H1 (cell line): ENCODE measurements around the gene HTR6. TPM values are rescaled to one million over a fixed set of nuclear protein-coding genes. Genes with fewer than 3 reads are reported as not detected.

ENCODE experiments used
- CTCF ChIA-PET: fragments of 300-600 bp; sonication (Branson Sonifier 250); formaldehyde crosslinking; loops from one replicate; lab custom pipeline; 2021; ENCODE audit not compliant: partially characterized antibody; lab: Charles Lee
- POLR2A ChIA-PET: fragments of 300-600 bp; sonication (Branson Sonifier 250); formaldehyde crosslinking; loops from one replicate; lab custom pipeline; 2021; ENCODE audit warnings: inconsistent platforms; ENCODE audit not compliant: partially characterized antibody; lab: Charles Lee
- DNase-seq, 2 experiments: peaks; one replicate each; pipeline versions ENCODE4 v3.0.0 to v3.0.0-alpha.2; 2010 to 2022; ENCODE audit warnings: low spot score in 2 of 2, low read depth in 1 of 2, mixed read lengths in 1 of 2
- FAIRE-seq: peaks from 2 replicates; lab custom pipeline; 2011; peaks lifted over from hg19 to GRCh38; lab: Jason Lieb, UNC
- H2AFZ ChIP-seq: 2 replicates; pipeline ENCODE4 v1.8.1; 2012; ENCODE audit warnings: low read length, inconsistent platforms
- H2AK5ac ChIP-seq: 2 replicates; pipeline ENCODE4 v1.6.1; 2013; ENCODE audit warnings: low read depth, low read length
- H2BK120ac ChIP-seq: replicated peaks from 2 replicates; pipeline ENCODE3; 2013; ENCODE audit warnings: low read depth, low read length, inconsistent platforms
- H2BK12ac ChIP-seq: 2 replicates; pipeline ENCODE4 v1.6.1; 2013; ENCODE audit warnings: low read depth, low read length
- H2BK15ac ChIP-seq: 2 replicates; pipeline ENCODE4 v1.6.1; 2013; ENCODE audit warnings: low read length
- H2BK20ac ChIP-seq: 2 replicates; pipeline ENCODE4 v1.6.1; 2013; ENCODE audit warnings: low read length
- H2BK5ac ChIP-seq: 2 replicates; pipeline ENCODE4 v1.6.1; 2013; ENCODE audit warnings: low read depth, low read length
- H3K14ac ChIP-seq: 2 replicates; pipeline ENCODE4 v1.6.1; 2013; ENCODE audit warnings: inconsistent platforms; ENCODE audit not compliant: insufficient read length
- H3K18ac ChIP-seq: 2 replicates; pipeline ENCODE4 v1.6.1; 2013; ENCODE audit warnings: low read length; ENCODE audit errors: extremely low read depth
- H3K23ac ChIP-seq: 2 replicates; pipeline ENCODE4 v1.6.1; 2013; ENCODE audit warnings: inconsistent platforms; ENCODE audit not compliant: insufficient read length
- H3K23me2 ChIP-seq: 2 replicates; pipeline ENCODE4 v1.6.1; 2013; ENCODE audit warnings: low read depth, low read length
- H3K27ac ChIP-seq: 2 replicates; pipeline ENCODE4 v1.6.1; 2011; ENCODE audit warnings: low read depth, low read length, inconsistent platforms
- H3K27me3 ChIP-seq, 4 experiments: replicated peaks in 1 of 4; 1 replicate in 1 of 4; 2 replicates in 3 of 4; pipeline versions ENCODE4 v1.6.1 to v1.8.1; 2011 to 2013; ENCODE audit warnings: low read length in 3 of 4, mild to moderate bottlenecking in 3 of 4, inconsistent platforms in 2 of 4, mixed read lengths in 2 of 4, moderate library complexity in 1 of 4; ENCODE audit not compliant: control insufficient read depth in 3 of 4, insufficient read depth in 3 of 4; ENCODE audit errors: extremely low read depth in 1 of 4
- H3K36me3 ChIP-seq, 4 experiments: 2 replicates each; pipeline versions ENCODE4 v1.6.1 to v1.8.1; 2011 to 2013; ENCODE audit warnings: mild to moderate bottlenecking in 4 of 4, low read length in 3 of 4, moderate library complexity in 2 of 4, control low read depth in 1 of 4, inconsistent platforms in 1 of 4; ENCODE audit not compliant: insufficient read depth in 4 of 4, control insufficient read depth in 2 of 4
- H3K4ac ChIP-seq: replicated peaks from 2 replicates; pipeline ENCODE3; 2013; ENCODE audit warnings: low read length, low read depth, mixed read lengths, inconsistent platforms; ENCODE audit not compliant: insufficient read length
- H3K4me1 ChIP-seq, 4 experiments: replicated peaks in 1 of 4; 1 replicate in 1 of 4; 2 replicates in 3 of 4; pipeline versions ENCODE4 v1.6.1 to v1.8.1; 2011 to 2013; ENCODE audit warnings: low read length in 3 of 4, inconsistent platforms in 2 of 4, mixed read lengths in 1 of 4; ENCODE audit not compliant: insufficient read depth in 4 of 4, control insufficient read depth in 3 of 4
- H3K4me2 ChIP-seq, 2 experiments: 2 replicates each; pipeline versions ENCODE4 v1.6.1 to v1.8.1; 2011 to 2013; ENCODE audit warnings: low read depth in 2 of 2, low read length in 2 of 2, control low read depth in 1 of 2, inconsistent platforms in 1 of 2, mild to moderate bottlenecking in 1 of 2; ENCODE audit not compliant: insufficient read depth in 1 of 2
- H3K4me3 ChIP-seq, 4 experiments: fragments of 200-600, 300-600 bp in 1 of 4; sonication (generic), shearing (Covaris generic), sonication (Bioruptor Twin) in 1 of 4; 2 replicates each; pipeline versions ENCODE4 v1.5.1 to v1.8.1; 2011 to 2016; ENCODE audit warnings: low read length in 4 of 4, low read depth in 3 of 4, control low read depth in 2 of 4, inconsistent platforms in 2 of 4, mild to moderate bottlenecking in 2 of 4, mixed read lengths in 1 of 4, moderate library complexity in 1 of 4; ENCODE audit not compliant: insufficient read depth in 2 of 4; ENCODE audit errors: extremely low read depth in 1 of 4
- H3K56ac ChIP-seq: replicated peaks from 2 replicates; pipeline ENCODE3; 2013; ENCODE audit warnings: low read depth, mild to moderate bottlenecking, mixed read lengths, low read length, inconsistent platforms; ENCODE audit not compliant: insufficient read length
- H3K79me1 ChIP-seq: 2 replicates; pipeline ENCODE4 v1.6.1; 2013; ENCODE audit warnings: low read depth, low read length, control low read depth
- H3K79me2 ChIP-seq, 2 experiments: 2 replicates each; pipeline versions ENCODE4 v1.6.1 to v1.8.1; 2012 to 2013; ENCODE audit warnings: low read length in 2 of 2, mild to moderate bottlenecking in 2 of 2, inconsistent platforms in 1 of 2; ENCODE audit not compliant: insufficient read depth in 2 of 2, control insufficient read depth in 1 of 2
- H3K9ac ChIP-seq, 4 experiments: replicated peaks in 1 of 4; 1 replicate in 1 of 4; 2 replicates in 3 of 4; pipeline versions ENCODE4 v1.6.1 to v1.8.1; 2011 to 2013; ENCODE audit warnings: low read depth in 3 of 4, low read length in 3 of 4, control low read depth in 2 of 4, mild to moderate bottlenecking in 2 of 4, moderate library complexity in 2 of 4, inconsistent platforms in 1 of 4; ENCODE audit errors: extremely low read depth in 1 of 4
- H3K9me3 ChIP-seq, 2 experiments: 2 replicates each; pipeline versions ENCODE4 v1.6.1 to v1.8.1; 2012 to 2013; ENCODE audit warnings: mild to moderate bottlenecking in 2 of 2, moderate library complexity in 2 of 2, control low read depth in 1 of 2, inconsistent platforms in 1 of 2, low read depth in 1 of 2, low read length in 1 of 2, mixed read lengths in 1 of 2; ENCODE audit not compliant: insufficient read depth in 2 of 2
- H4K20me1 ChIP-seq, 2 experiments: replicated peaks in 1 of 2; 2 replicates each; pipeline versions ENCODE3 to v1.8.1; 2011 to 2013; ENCODE audit warnings: inconsistent platforms in 2 of 2, low read length in 2 of 2, mild to moderate bottlenecking in 1 of 2; ENCODE audit not compliant: insufficient read depth in 2 of 2, control insufficient read depth in 1 of 2
- H4K5ac ChIP-seq: 2 replicates; pipeline ENCODE4 v1.6.1; 2013; ENCODE audit warnings: low read length, low read depth, mixed read lengths, inconsistent platforms; ENCODE audit not compliant: insufficient read length
- H4K8ac ChIP-seq: 2 replicates; pipeline ENCODE4 v1.8.0; 2013; ENCODE audit warnings: mild to moderate bottlenecking, moderate library complexity, low read length, inconsistent platforms; ENCODE audit not compliant: insufficient read depth; ENCODE audit errors: extremely low read depth
- H4K91ac ChIP-seq: replicated peaks from 2 replicates; pipeline ENCODE3; 2013; ENCODE audit warnings: low read length, mixed read lengths, inconsistent platforms; ENCODE audit not compliant: insufficient read length
- CBX5 ChIP-seq: fragments of 300-800, 300-1000 bp; sonication (generic); IDR thresholded peaks from 2 replicates; pipeline ENCODE4 v1.7.1; 2016; ENCODE audit warnings: antibody characterized with exemption, low read length, low read depth
- WGBS, 2 experiments: shearing (Covaris generic) in 1 of 2; methylation state at CpG; one replicate each; pipeline versions ENCODE4 v1.1.6 to v1.1.7; 2013 to 2015; ENCODE audit warnings: low lambda C conversion rate in 2 of 2, mixed read lengths in 2 of 2, inconsistent platforms in 1 of 2, low coverage in 1 of 2, missing lambda C conversion rate in 1 of 2; ENCODE audit not compliant: insufficient replicate concordance in 2 of 2, insufficient coverage in 1 of 2, insufficient read length in 1 of 2; ENCODE audit errors: extremely low coverage in 1 of 2, missing lambda C conversion rate in 1 of 2; 5-methylcytosine and 5-hydroxymethylcytosine counted together
- polyA plus RNA-seq, 7 experiments: library from polyadenylated mRNA; depleted of rRNA in 3 of 7; stranded (reverse) in 5 of 7; unstranded in 2 of 7; fragments of >200 nt in 5 of 7; fragments of 200-250 nt in 2 of 7; gene quantifications; 1 replicate in 5 of 7; 2 replicates in 1 of 7; 4 replicates in 1 of 7; pipeline versions ENCODE4 v1.2.1 to v1.2.3, GENCODE V29; 2011 to 2013; ENCODE audit warnings: missing spikeins in 2 of 7, mixed read lengths in 2 of 7
- total RNA-seq: library from RNA; stranded (reverse); fragmentation: NEBNext Ultra II Directional; extraction: Animal tissue kit (Norgen Biotek cat#: 25700); gene quantifications from 2 replicates; pipeline ENCODE4 v1.2.1, GENCODE V29; 2021

HTR6 gene
- total and polyA plus RNA-seq, 2 of the 8 experiments (the other 6 are each of a cell fraction or from before 2014, with no cell fraction given), result 0.76 to 0.95 TPM

- Histone ChIP-seq H2BK5ac (no peak overlapping the region), H3K9ac (no peak overlapping the region), H3K79me1 (no peaks in the 10 kb centered on the region), H3K18ac (no peak overlapping the region), H3K27me3 (no peaks in the 10 kb centered on the region), H3K9me3 (no peaks in the 10 kb centered on the region), H3K4me3 (no peak overlapping the region), H3K14ac (no peak overlapping the region), H2BK120ac (no peak overlapping the region), H2AK5ac (no peak overlapping the region), H4K91ac (no peak overlapping the region), H2BK15ac (no peak overlapping the region), H3K4me1 (peaks cover 0 to 14% (median 8%) of the 10 kb centered on the region in 4 experiments; a peak in 4 of 7 replicates), H3K79me2 (no peaks in the 10 kb centered on the region), H2AFZ (no peak overlapping the region), H3K27ac (no peak overlapping the region), H4K20me1 (no peaks in the 10 kb centered on the region), H3K23ac (no peak overlapping the region), H3K4me2 (no peak overlapping the region), H2BK12ac (no peak overlapping the region), H3K56ac (no peak overlapping the region), H4K5ac (no peak overlapping the region), H2BK20ac (peak overlapping the region; percentile 32; the same call in 1 of the 2 replicates), H4K8ac (no peak overlapping the region), H3K23me2 (no peaks in the 10 kb centered on the region; the same call in 1 of the 2 replicates), H3K36me3 (no peaks in the 10 kb centered on the region), H3K4ac (no peak overlapping the region)
- CTCF ChIA-PET, result interaction anchor here (0.7 to 4.1 kb wide), 8 partner anchors 11 to 150 kb away, joined by 3 to 26 read pairs (median 7); no protein-coding TSS in a partner anchor
- no peak for TF ChIP-seq CBX5
- 84% methylated on average over 3 of the region's 3 CpGs; no CpG with 5 or more reads in 1 of the 2 experiments for WGBS, 2 experiments
- no peak for FAIRE-seq
- DNase-seq, result no peak
- POLR2A ChIA-PET, result interaction anchor here (0.6 to 1.0 kb wide), 2 partner anchors 168 to 195 kb away, joined by 3 to 4 read pairs; no protein-coding TSS in a partner anchor
Observed at GRCh38 chr1:19682257-19682656, 17.6 kb downstream of the HTR6 start.
